ENCODE measurements around the gene SLC25A13.

SLC25A13 gene

DNA sequence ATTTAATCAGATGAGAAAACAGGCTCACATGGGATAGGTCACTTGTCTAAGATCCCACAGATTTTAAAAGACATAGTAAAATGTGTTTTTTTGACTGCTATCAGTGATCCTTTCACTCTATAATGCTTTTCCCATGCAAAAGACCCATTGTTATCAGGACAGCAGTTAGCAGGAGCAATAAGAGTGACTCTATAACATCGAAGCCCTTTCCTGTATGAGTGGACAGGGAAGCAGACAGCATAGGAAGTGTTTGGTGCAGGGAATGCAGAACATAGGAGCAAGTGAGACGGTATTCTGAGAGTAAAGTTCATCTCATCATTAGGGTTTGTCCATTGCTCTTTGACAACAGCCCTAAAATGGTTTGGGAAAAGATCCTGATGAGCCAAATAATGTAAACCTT is 68.5 kb downstream of the SLC25A13 start:
- DNase-seq (ENCODE audit: low spot score), result no peak
- no CpG with 5 or more reads among the region's 2 CpGs for WGBS, 2 donors (ENCODE audit: extremely low coverage in 2 of 2, insufficient read length in 2 of 2, insufficient replicate concordance in 1 of 2)
- H3K9me3 ChIP-seq (replicated peaks in 1 of 2; ENCODE audit: control insufficient read depth in 2 of 2, insufficient read depth in 1 of 2, low read depth in 1 of 2, low read length in 2 of 2), result no peaks in the 10 kb centered on the region

DNA sequence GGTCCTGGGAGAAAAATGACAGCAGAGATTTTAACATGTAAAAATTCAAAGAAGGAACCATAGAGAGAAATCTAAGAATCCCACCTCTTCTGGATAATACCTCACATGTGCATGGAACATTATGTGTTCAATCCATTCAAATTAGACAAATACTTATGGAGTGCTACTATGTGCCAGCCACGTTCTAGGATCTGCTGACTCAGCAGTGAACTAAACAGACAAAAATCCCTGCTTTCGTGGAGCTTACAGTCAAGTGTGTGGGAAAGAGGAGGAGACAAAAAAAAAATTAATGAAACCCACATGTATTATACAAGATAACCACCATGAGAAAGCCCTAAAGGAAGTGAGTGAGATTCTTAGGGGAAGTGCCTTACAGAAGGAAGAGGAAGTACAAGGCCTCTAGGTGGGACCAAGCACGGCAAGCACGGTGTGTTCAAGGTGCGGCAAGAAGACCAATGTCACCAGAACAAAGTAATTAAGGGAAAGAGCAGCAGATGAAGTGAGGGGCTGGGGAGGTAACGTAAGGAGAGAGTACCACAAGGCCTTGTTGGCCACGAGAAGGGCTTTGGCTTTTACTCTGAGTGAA is 71.0 kb downstream of the SLC25A13 start:
- Histone ChIP-seq H3K36me3 (replicated peaks in 1 of 2; ENCODE audit: control insufficient read depth in 2 of 2, insufficient read depth in 2 of 2, low read length in 2 of 2) (peaks cover 0 to 2% of the 10 kb centered on the region in 2 donors), H3K27ac (replicated peaks; ENCODE audit: low read length) (no peak overlapping the region), H2AFZ (ENCODE audit: low read length) (no peak overlapping the region), H3K23ac (ENCODE audit: low read depth, low read length, poor library complexity) (no peak overlapping the region), H2BK5ac (ENCODE audit: low read length) (no peak overlapping the region), H3K9ac (ENCODE audit: low read depth, low read length, poor library complexity) (no peak overlapping the region), H4K8ac (ENCODE audit: low read depth, low read length) (no peak overlapping the region), H2BK120ac (ENCODE audit: low read depth, low read length) (no peak overlapping the region), H2AK5ac (ENCODE audit: low read depth, low read length) (no peak overlapping the region), H3K4ac (ENCODE audit: low read length) (no peak overlapping the region), H3K9me3 (replicated peaks in 1 of 2; ENCODE audit: control insufficient read depth in 2 of 2, insufficient read depth in 1 of 2, low read depth in 1 of 2, low read length in 2 of 2) (no peaks in the 10 kb centered on the region), H3K4me2 (ENCODE audit: insufficient read depth, low read length, poor library complexity, severe bottlenecking) (no peak overlapping the region), H3K79me1 (ENCODE audit: low read depth, low read length) (peaks cover 2% of the 10 kb centered on the region), H3K4me1 (ENCODE audit: control insufficient read depth in 2 of 2, insufficient read depth in 1 of 2, low read depth in 1 of 2, low read length in 2 of 2) (peaks cover 0 to 4% of the 10 kb centered on the region in 2 donors), H3K4me3 (ENCODE audit: low read length in 2 of 2) (no peak overlapping the region), H3K18ac (ENCODE audit: low read length) (no peak overlapping the region), H4K91ac (ENCODE audit: low read depth, low read length, poor library complexity) (no peak overlapping the region), H3K27me3 (ENCODE audit: control insufficient read depth in 3 of 3, insufficient read depth in 3 of 3, low read depth in 1 of 3, low read length in 3 of 3) (no peaks in the 10 kb centered on the region), H3K14ac (ENCODE audit: low read length) (no peak overlapping the region), H2BK15ac (ENCODE audit: low read length) (no peak overlapping the region), H2BK12ac (ENCODE audit: low read length) (no peak overlapping the region)
- no CpG with 5 or more reads among the region's 7 CpGs for WGBS, 2 donors (ENCODE audit: extremely low coverage in 2 of 2, insufficient read length in 2 of 2, insufficient replicate concordance in 1 of 2)
- DNase-seq (ENCODE audit: low spot score), result no peak

More for the DNA sequence above, 68.5 kb downstream of the SLC25A13 start:
- Histone ChIP-seq H2AFZ (ENCODE audit: low read length) (no peak overlapping the region), H3K36me3 (replicated peaks in 1 of 2; ENCODE audit: control insufficient read depth in 2 of 2, insufficient read depth in 2 of 2, low read length in 2 of 2) (peaks cover 0 to 2% of the 10 kb centered on the region in 2 donors), H2BK12ac (ENCODE audit: low read length) (no peak overlapping the region), H3K27me3 (ENCODE audit: control insufficient read depth in 3 of 3, insufficient read depth in 3 of 3, low read depth in 1 of 3, low read length in 3 of 3) (no peaks in the 10 kb centered on the region), H3K18ac (ENCODE audit: low read length) (no peak overlapping the region), H2BK15ac (ENCODE audit: low read length) (no peak overlapping the region), H4K91ac (ENCODE audit: low read depth, low read length, poor library complexity) (no peak overlapping the region), H3K4me3 (ENCODE audit: low read length in 2 of 2) (no peak overlapping the region), H3K27ac (replicated peaks; ENCODE audit: low read length) (no peak overlapping the region), H3K14ac (ENCODE audit: low read length) (no peak overlapping the region), H3K4me2 (ENCODE audit: insufficient read depth, low read length, poor library complexity, severe bottlenecking) (no peak overlapping the region), H2AK5ac (ENCODE audit: low read depth, low read length) (no peak overlapping the region), H2BK120ac (ENCODE audit: low read depth, low read length) (no peak overlapping the region), H3K23ac (ENCODE audit: low read depth, low read length, poor library complexity) (no peak overlapping the region), H4K8ac (ENCODE audit: low read depth, low read length) (no peak overlapping the region), H3K4me1 (ENCODE audit: control insufficient read depth in 2 of 2, insufficient read depth in 1 of 2, low read depth in 1 of 2, low read length in 2 of 2) (peaks cover 0 to under 1% of the 10 kb centered on the region in 2 donors), H3K4ac (ENCODE audit: low read length) (no peak overlapping the region), H3K9ac (ENCODE audit: low read depth, low read length, poor library complexity) (no peak overlapping the region), H2BK5ac (ENCODE audit: low read length) (no peak overlapping the region), H3K79me1 (ENCODE audit: low read depth, low read length) (peaks cover 2% of the 10 kb centered on the region)

DNA sequence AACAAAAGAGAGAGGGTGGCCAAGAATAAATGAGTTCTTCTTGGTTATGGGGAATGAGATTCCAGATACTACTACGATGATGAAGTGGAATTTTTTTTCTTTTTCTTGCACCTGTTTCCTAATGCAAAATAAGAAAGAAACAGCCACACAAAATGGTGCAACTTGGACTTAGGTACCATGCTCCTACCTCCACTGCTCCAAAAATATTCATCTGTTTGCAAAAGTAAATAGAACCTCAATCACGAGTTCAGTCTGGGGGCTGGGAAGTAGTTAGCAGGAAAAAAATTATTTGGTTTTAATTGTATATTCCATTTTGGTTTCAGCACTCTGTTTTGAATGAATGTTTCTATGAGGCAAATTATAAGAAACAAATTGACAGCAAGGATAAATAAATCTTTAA is 73.5 kb downstream of the SLC25A13 start:
- Histone ChIP-seq H4K91ac (ENCODE audit: low read depth, low read length, poor library complexity) (no peak overlapping the region), H2AK5ac (ENCODE audit: low read depth, low read length) (no peak overlapping the region), H3K36me3 (replicated peaks in 1 of 2; ENCODE audit: control insufficient read depth in 2 of 2, insufficient read depth in 2 of 2, low read length in 2 of 2) (no peaks in the 10 kb centered on the region), H3K27me3 (ENCODE audit: control insufficient read depth in 3 of 3, insufficient read depth in 3 of 3, low read depth in 1 of 3, low read length in 3 of 3) (no peaks in the 10 kb centered on the region), H3K27ac (replicated peaks; ENCODE audit: low read length) (no peak overlapping the region), H3K4me1 (ENCODE audit: control insufficient read depth in 2 of 2, insufficient read depth in 1 of 2, low read depth in 1 of 2, low read length in 2 of 2) (peaks cover 0 to 4% of the 10 kb centered on the region in 2 donors), H3K9ac (ENCODE audit: low read depth, low read length, poor library complexity) (no peak overlapping the region), H3K4me3 (ENCODE audit: low read length in 2 of 2) (no peak overlapping the region), H3K4ac (ENCODE audit: low read length) (no peak overlapping the region), H3K14ac (ENCODE audit: low read length) (no peak overlapping the region), H4K8ac (ENCODE audit: low read depth, low read length) (no peak overlapping the region), H2BK12ac (ENCODE audit: low read length) (no peak overlapping the region), H2BK120ac (ENCODE audit: low read depth, low read length) (no peak overlapping the region), H3K23ac (ENCODE audit: low read depth, low read length, poor library complexity) (no peak overlapping the region), H3K79me1 (ENCODE audit: low read depth, low read length) (peaks cover 2% of the 10 kb centered on the region), H3K4me2 (ENCODE audit: insufficient read depth, low read length, poor library complexity, severe bottlenecking) (no peak overlapping the region), H3K18ac (ENCODE audit: low read length) (no peak overlapping the region), H3K9me3 (replicated peaks in 1 of 2; ENCODE audit: control insufficient read depth in 2 of 2, insufficient read depth in 1 of 2, low read depth in 1 of 2, low read length in 2 of 2) (no peaks in the 10 kb centered on the region), H2AFZ (ENCODE audit: low read length) (no peak overlapping the region), H2BK5ac (ENCODE audit: low read length) (no peak overlapping the region), H2BK15ac (ENCODE audit: low read length) (no peak overlapping the region)
- DNase-seq (ENCODE audit: low spot score), result no peak
- WGBS, 2 donors (ENCODE audit: extremely low coverage in 2 of 2, insufficient read length in 2 of 2, insufficient replicate concordance in 1 of 2), result no CpG with 5 or more reads among the region's 2 CpGs

DNA sequence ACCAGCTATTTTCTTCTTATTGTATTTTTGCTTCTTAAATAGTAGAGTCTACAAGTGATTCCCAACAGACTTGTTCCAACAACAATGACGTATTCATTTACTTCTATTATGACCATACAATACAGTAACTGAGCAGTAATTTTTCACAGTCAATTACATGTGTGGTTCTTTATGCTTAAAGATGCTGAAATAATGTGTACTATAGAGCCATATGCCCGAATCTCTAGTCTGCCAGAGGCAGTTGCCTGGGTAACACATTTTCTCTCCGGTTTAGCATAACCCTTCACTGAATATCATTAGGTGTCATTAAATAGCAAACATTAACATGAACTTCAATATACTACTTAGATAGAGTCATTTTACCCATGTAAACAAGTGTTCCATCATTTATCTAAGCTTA is 75.0 kb downstream of the SLC25A13 start:
- no peak overlapping the region for H3K27ac ChIP-seq (replicated peaks; ENCODE audit: low read length)
- WGBS, 2 donors (ENCODE audit: extremely low coverage in 2 of 2, insufficient read length in 2 of 2, insufficient replicate concordance in 1 of 2), result no CpG with 5 or more reads among the region's 3 CpGs
- H3K23ac ChIP-seq (ENCODE audit: low read depth, low read length, poor library complexity), result no peak overlapping the region
- H2BK120ac ChIP-seq (ENCODE audit: low read depth, low read length), result no peak overlapping the region
- H2AK5ac ChIP-seq (ENCODE audit: low read depth, low read length), result no peak overlapping the region
- H2BK15ac ChIP-seq (ENCODE audit: low read length), result no peak overlapping the region
- H3K27me3 ChIP-seq (ENCODE audit: control insufficient read depth in 3 of 3, insufficient read depth in 3 of 3, low read depth in 1 of 3, low read length in 3 of 3), result no peaks in the 10 kb centered on the region
- H3K4me3 ChIP-seq (ENCODE audit: low read length in 2 of 2), result no peak overlapping the region
- no peak overlapping the region for H2AFZ ChIP-seq (ENCODE audit: low read length)
- no peak overlapping the region for H3K4ac ChIP-seq (ENCODE audit: low read length)
- H3K79me1 ChIP-seq (ENCODE audit: low read depth, low read length), result peaks cover 2% of the 10 kb centered on the region
- no peak overlapping the region for H2BK12ac ChIP-seq (ENCODE audit: low read length)
- H4K91ac ChIP-seq (ENCODE audit: low read depth, low read length, poor library complexity), result no peak overlapping the region
- H3K4me1 ChIP-seq (ENCODE audit: control insufficient read depth in 2 of 2, insufficient read depth in 1 of 2, low read depth in 1 of 2, low read length in 2 of 2), result peaks cover 0 to 4% of the 10 kb centered on the region in 2 donors
- no peaks in the 10 kb centered on the region for H3K36me3 ChIP-seq (replicated peaks in 1 of 2; ENCODE audit: control insufficient read depth in 2 of 2, insufficient read depth in 2 of 2, low read length in 2 of 2)
- no peak overlapping the region for H3K18ac ChIP-seq (ENCODE audit: low read length)
- H3K9me3 ChIP-seq (replicated peaks in 1 of 2; ENCODE audit: control insufficient read depth in 2 of 2, insufficient read depth in 1 of 2, low read depth in 1 of 2, low read length in 2 of 2), result no peaks in the 10 kb centered on the region
- no peak overlapping the region for H3K4me2 ChIP-seq (ENCODE audit: insufficient read depth, low read length, poor library complexity, severe bottlenecking)
- H4K8ac ChIP-seq (ENCODE audit: low read depth, low read length), result no peak overlapping the region
- H2BK5ac ChIP-seq (ENCODE audit: low read length), result no peak overlapping the region
- no peak for DNase-seq (ENCODE audit: low spot score)
- no peak overlapping the region for H3K9ac ChIP-seq (ENCODE audit: low read depth, low read length, poor library complexity)
- no peak overlapping the region for H3K14ac ChIP-seq (ENCODE audit: low read length)
